DND-41 (cell line): ENCODE data around the gene GLCE.

Experiments
- CTCF ChIP-seq: IDR thresholded peaks from 2 replicates; pipeline ENCODE4 v1.5.1; 2012; ENCODE audit warnings: borderline replicate concordance, low read length, moderate library complexity, mild to moderate bottlenecking; ENCODE audit not compliant: poor library complexity, severe bottlenecking; ENCODE audit errors: extremely low read depth
- EZH2 ChIP-seq: IDR thresholded peaks from 3 replicates; pipeline ENCODE4 v1.6.1; 2012; ENCODE audit warnings: borderline replicate concordance, low read depth, mild to moderate bottlenecking, moderate library complexity, low read length, inconsistent platforms; ENCODE audit not compliant: severe bottlenecking

- TF ChIP-seq CTCF (no peak), EZH2 (no peak)
Measured at GRCh38 chr15:69210574-69210973, 50.1 kb downstream of the GLCE start.
